ENCODE results near the gene PRKCH.

- TF ChIP-seq CTCF (IDR thresholded peaks at IDR 0.05), result no peak
- no peak for TF ChIP-seq MAX (IDR thresholded peaks at IDR 0.05)
- TF ChIP-seq POLR2A (IDR thresholded peaks at IDR 0.05; ENCODE audit: low read length), result no peak
- no peak for TF ChIP-seq RFX5 (IDR thresholded peaks at IDR 0.05)
- no peak for TF ChIP-seq USF2 (IDR thresholded peaks at IDR 0.05)
- no peak for TF ChIP-seq EP300 (IDR thresholded peaks at IDR 0.05)
- TF ChIP-seq EHMT2 (IDR thresholded peaks at IDR 0.05; ENCODE audit: low read depth), result no peak
- no peak for TF ChIP-seq HOXB5 (CRISPR knock-in tag; IDR thresholded peaks at IDR 0.05)
- TF ChIP-seq ESRRA (IDR thresholded peaks at IDR 0.05; ENCODE audit: borderline replicate concordance, low read length), result no peak
- TF ChIP-seq KDM1A (IDR thresholded peaks at IDR 0.05; ENCODE audit: low read depth), result no peak
These were observed 183.5 kb downstream of the PRKCH start for GRCh38 chr14:61504901-61505300.

All from A549 (cell line).